AG09319 (cell line): ENCODE measurements around the gene INPP4B.

Experiments used
- DNase-seq: peaks from one replicate; pipeline ENCODE4 v3.0.0-alpha.2; 2010; ENCODE audit warnings: low read depth; ENCODE audit errors: extremely low read depth
- CTCF ChIP-seq: IDR thresholded peaks from 2 replicates; pipeline ENCODE4 v1.5.1; 2011; ENCODE audit warnings: low read depth, mild to moderate bottlenecking, inconsistent platforms, low read length, moderate library complexity

The INPP4B gene

GRCh38 chr4:142126890-142127497, 719.1 kb downstream of the INPP4B start:
- peak; percentile 78 for TF ChIP-seq CTCF
- DNase-seq, result peak; percentile 44

DNA sequence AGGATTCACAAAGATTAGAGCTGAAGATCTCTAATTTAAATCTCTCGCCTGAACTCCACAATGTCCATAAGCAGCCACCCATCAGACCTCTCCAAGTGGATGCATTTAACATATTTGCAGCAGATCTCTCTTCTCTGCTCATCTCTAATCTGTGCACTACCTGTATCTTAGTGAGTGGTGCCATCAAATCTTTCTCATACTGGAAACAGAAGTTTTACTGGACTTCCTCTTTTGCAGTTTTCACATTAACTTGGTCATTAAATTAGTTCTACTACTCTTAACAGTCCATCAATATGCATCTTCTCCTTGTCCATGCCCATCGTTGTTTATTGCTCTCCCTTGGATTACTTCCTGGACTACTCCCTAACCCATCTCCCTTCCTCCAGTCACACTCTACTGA, 721.2 kb downstream of the INPP4B start:
- no peak for TF ChIP-seq CTCF
- no peak for DNase-seq

GRCh38 chr4:142121448-142122350, 724.4 kb downstream of the INPP4B start:
- no peak for TF ChIP-seq CTCF
- DNase-seq, result no peak

- no peak for DNase-seq
- no peak for TF ChIP-seq CTCF
Measured at GRCh38 chr4:142120921-142121320, 725.2 kb downstream of the INPP4B start.

DNA sequence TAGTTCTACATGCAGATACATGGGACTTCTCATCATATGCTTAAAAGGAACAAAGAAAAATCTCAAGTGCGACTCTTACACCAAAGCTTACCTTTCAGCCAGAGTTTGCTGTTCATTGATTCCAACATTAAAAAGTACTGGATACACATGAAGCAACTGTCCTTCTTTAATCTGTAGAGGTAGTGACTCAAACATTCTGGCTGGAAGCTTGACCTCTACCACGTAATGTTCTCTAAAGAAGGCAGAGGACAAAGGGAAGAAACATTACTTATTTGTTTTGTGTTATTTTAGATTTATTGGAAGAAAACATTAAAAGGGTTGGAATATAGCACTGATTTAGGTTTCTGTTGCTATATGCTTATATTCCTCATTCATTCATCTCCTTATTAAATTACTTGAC, 733.6 kb downstream of the INPP4B start:
- no peak for TF ChIP-seq CTCF
- no peak for DNase-seq

- DNase-seq, result no peak
- TF ChIP-seq CTCF, result no peak
Measured at GRCh38 chr4:142110136-142110535, 736.0 kb downstream of the INPP4B start.

DNA sequence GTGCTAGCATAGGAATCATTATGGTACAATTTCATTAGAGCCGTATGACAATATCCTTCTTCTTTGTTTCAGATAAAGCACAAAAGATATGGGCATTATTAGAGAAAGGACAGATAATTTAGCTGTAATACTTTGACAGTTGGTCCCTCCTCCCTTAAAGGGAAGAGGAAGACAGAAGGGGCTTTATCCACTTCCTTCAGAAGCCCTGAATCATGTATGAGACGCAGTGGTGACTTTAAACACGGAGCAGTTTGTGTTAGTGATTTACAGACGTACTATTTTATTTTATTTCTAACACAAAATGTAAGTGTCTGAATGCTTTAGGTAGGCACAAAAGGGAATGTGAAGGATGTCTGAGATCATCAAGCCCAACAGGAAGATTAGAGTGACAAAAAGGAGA, 742.1 kb downstream of the INPP4B start:
- DNase-seq, result no peak
- no peak for TF ChIP-seq CTCF
